HepG2 (cell line): Measurements from ENCODE around the gene PPP2R1B. TPM values are rescaled to one million over a fixed set of nuclear protein-coding genes. Genes with fewer than 3 reads are reported as not detected.

Experiments
- ARHGAP35 ChIP-seq: sonication (generic); formaldehyde crosslinking; IDR thresholded peaks from 2 replicates; pipeline ENCODE4 v1.9.0; 2022; ENCODE audit warnings: mild to moderate bottlenecking, inconsistent platforms, moderate library complexity, missing genetic modification reagents, borderline replicate concordance
- ATF3 ChIP-seq: sonication (generic); formaldehyde crosslinking; IDR thresholded peaks from 2 replicates; pipeline ENCODE4 v1.4.0; 2020; ENCODE audit warnings: missing genetic modification reagents
- CEBPB ChIP-seq: IDR thresholded peaks from 2 replicates; pipeline ENCODE4 v1.6.1; 2011; ENCODE audit warnings: low read depth, low read length, improper control_type of control experiment, borderline replicate concordance
- CHCHD3 ChIP-seq: sonication (generic); formaldehyde crosslinking; IDR thresholded peaks from 2 replicates; pipeline ENCODE4 v1.8.0; 2022; ENCODE audit warnings: mild to moderate bottlenecking, missing genetic modification reagents, moderate library complexity
- HIC2 ChIP-seq: sonication (generic); formaldehyde crosslinking; IDR thresholded peaks from 2 replicates; pipeline ENCODE4 v1.9.0; 2022; ENCODE audit warnings: low read depth, missing genetic modification reagents
- HNF1A ChIP-seq, 2 experiments: sonication (generic) in 1 of 2; formaldehyde crosslinking in 1 of 2; IDR thresholded peaks; 2 replicates each; pipeline versions ENCODE4 v1.4.0 to v1.6.1; 2016 to 2020; ENCODE audit warnings: borderline replicate concordance in 1 of 2, low read depth in 1 of 2, mild to moderate bottlenecking in 1 of 2, missing genetic modification reagents in 1 of 2
- KLF16 ChIP-seq, 2 experiments: sonication (generic) in 1 of 2; formaldehyde crosslinking in 1 of 2; IDR thresholded peaks; 2 replicates each; pipeline versions ENCODE4 v1.6.1 to v1.8.0; 2016 to 2023; ENCODE audit warnings: missing genetic modification reagents in 2 of 2, missing compliant biosample characterization in 1 of 2
- LCORL ChIP-seq, 2 experiments: fragments of 450-650 bp in 1 of 2; sonication (generic) in 1 of 2; formaldehyde crosslinking in 1 of 2; IDR thresholded peaks; 2 replicates each; pipeline versions ENCODE4 v1.5.0 to v1.6.1; 2017 to 2020; ENCODE audit warnings: antibody characterized with exemption in 1 of 2, missing genetic modification reagents in 1 of 2
- MIXL1 ChIP-seq: IDR thresholded peaks from 2 replicates; pipeline ENCODE4 v1.6.1; 2016
- SP140L ChIP-seq: sonication (generic); formaldehyde crosslinking; IDR thresholded peaks from 2 replicates; pipeline ENCODE4 v1.4.0; 2020; ENCODE audit warnings: missing genetic modification reagents, borderline replicate concordance
- TAF1 ChIP-seq: sonication (generic); formaldehyde crosslinking; IDR thresholded peaks from 2 replicates; pipeline ENCODE4 v1.4.0; 2020; ENCODE audit warnings: missing genetic modification reagents
- U2AF1 ChIP-seq: fragments of 200-400 bp; formaldehyde crosslinking; optimal IDR thresholded peaks from 2 replicates; pipeline ENCODE3; 2017; ENCODE audit warnings: mild to moderate bottlenecking, low read depth, low read length
- YEATS2 ChIP-seq: sonication (generic); formaldehyde crosslinking; IDR thresholded peaks from 2 replicates; pipeline ENCODE4 v1.4.0; 2020; ENCODE audit warnings: missing genetic modification reagents, borderline replicate concordance
- ZNF136 ChIP-seq: sonication (generic); formaldehyde crosslinking; IDR thresholded peaks from 2 replicates; pipeline ENCODE4 v1.8.1; 2022; ENCODE audit warnings: low read depth, mild to moderate bottlenecking, moderate library complexity, missing genetic modification reagents
- ZNF34 ChIP-seq: sonication (generic); formaldehyde crosslinking; IDR thresholded peaks from 2 replicates; pipeline ENCODE4 v1.4.0; 2020; ENCODE audit warnings: mild to moderate bottlenecking, missing genetic modification reagents, borderline replicate concordance
- ZNF530 ChIP-seq: sonication (generic); formaldehyde crosslinking; IDR thresholded peaks from 2 replicates; pipeline ENCODE4 v1.5.0; 2020; ENCODE audit warnings: low read depth, mild to moderate bottlenecking, missing genetic modification reagents
- ZNF549 ChIP-seq: sonication (generic); formaldehyde crosslinking; IDR thresholded peaks from 2 replicates; pipeline ENCODE4 v1.5.0; 2020; ENCODE audit warnings: missing genetic modification reagents
- ZNF563 ChIP-seq: sonication (generic); formaldehyde crosslinking; IDR thresholded peaks from 2 replicates; pipeline ENCODE4 v1.8.0; 2022; ENCODE audit warnings: mild to moderate bottlenecking, moderate library complexity, missing genetic modification reagents
- ZNF678 ChIP-seq: sonication (generic); formaldehyde crosslinking; IDR thresholded peaks from 2 replicates; pipeline ENCODE4 v1.4.0; 2020; ENCODE audit warnings: mild to moderate bottlenecking, missing genetic modification reagents
- ZNF784 ChIP-seq: sonication (generic); formaldehyde crosslinking; IDR thresholded peaks from 2 replicates; pipeline ENCODE4 v1.5.1; 2020; ENCODE audit warnings: missing genetic modification reagents, mild to moderate bottlenecking, borderline replicate concordance
- polyA plus RNA-seq, 8 experiments: library from polyadenylated mRNA; depleted of rRNA in 3 of 8; stranded (reverse) in 7 of 8; unstranded in 1 of 8; fragments of >200 nt; fragmentation: Illumina TruSeq in 4 of 8; extraction: Trizol in 4 of 8; gene quantifications; 2 replicates each; pipeline versions ENCODE4 v1.2.1 to v1.2.3, GENCODE V29; 2011 to 2016; ENCODE audit warnings: low read depth in 4 of 8, missing spikeins in 1 of 8, mixed read lengths in 1 of 8; ENCODE audit not compliant: insufficient read depth in 1 of 8
- total RNA-seq, 5 experiments: library from RNA; depleted of rRNA; stranded (reverse); fragments of >200 nt; fragmentation: Illumina TruSeq; extraction: Trizol; gene quantifications; 2 replicates each; pipeline ENCODE4 v1.2.3, GENCODE V29; 2016; ENCODE audit warnings: low read depth in 1 of 5

Gene PPP2R1B
- total and polyA plus RNA-seq, 2 of the 13 experiments (the other 11 are each of a cell fraction or from before 2014, with no cell fraction given) = 22.1 to 56.8 TPM

- TF ChIP-seq SP140L (CRISPR knock-in tag) (no peak), HNF1A (IDR thresholded peaks at IDR 0.05; ENCODE audit: low read depth) (no peak), HNF1A (CRISPR knock-in tag; IDR thresholded peaks at IDR 0.05; ENCODE audit: borderline replicate concordance) (0 out of 2 replicates have a peak, but pooled peaks have one; percentile 21), ATF3 (CRISPR knock-in tag) (no peak; the same call in 1 of the 2 replicates), ZNF136 (CRISPR knock-in tag) (no peak), HIC2 (CRISPR knock-in tag) (no peak), ZNF784 (0 out of 2 replicates have a peak, but pooled peaks have one; percentile 74), YEATS2 (0 out of 2 replicates have a peak, but pooled peaks have one; percentile 17), KLF16 (CRISPR knock-in tag; IDR thresholded peaks at IDR 0.05) (peak in 1 of 2 experiments; percentile 51; a peak in 1 of 4 replicates), ZNF34 (CRISPR knock-in tag) (no peak), LCORL (IDR thresholded peaks at IDR 0.05) (no peak), LCORL (CRISPR knock-in tag; IDR thresholded peaks at IDR 0.05) (0 out of 2 replicates have a peak, but pooled peaks have one; percentile 13), MIXL1 (CRISPR knock-in tag) (no peak; the same call in 1 of the 2 replicates), ZNF549 (CRISPR knock-in tag) (no peak), TAF1 (CRISPR knock-in tag) (peak; percentile 86), ZNF678 (CRISPR knock-in tag) (no peak), ZNF563 (CRISPR knock-in tag) (no peak), CEBPB (no peak), ZNF530 (CRISPR knock-in tag) (no peak), ARHGAP35 (CRISPR knock-in tag) (no peak), CHCHD3 (CRISPR knock-in tag) (0 out of 2 replicates have a peak, but pooled peaks have one; percentile 52), U2AF1 (no peak)
These were observed at the start of gene PPP2R1B (continued) for GRCh38 chr11:111765984-111766833.
